Measurements from ENCODE around the gene CCDC102B. TPM values are rescaled to one million over a fixed set of nuclear protein-coding genes. Genes with fewer than 3 reads are reported as not detected.

Gene CCDC102B
- total and polyA plus RNA-seq, 2 of the 8 experiments (the other 6 are each of a cell fraction or from before 2014, with no cell fraction given) = 0.80 to 1.1 TPM

DNA sequence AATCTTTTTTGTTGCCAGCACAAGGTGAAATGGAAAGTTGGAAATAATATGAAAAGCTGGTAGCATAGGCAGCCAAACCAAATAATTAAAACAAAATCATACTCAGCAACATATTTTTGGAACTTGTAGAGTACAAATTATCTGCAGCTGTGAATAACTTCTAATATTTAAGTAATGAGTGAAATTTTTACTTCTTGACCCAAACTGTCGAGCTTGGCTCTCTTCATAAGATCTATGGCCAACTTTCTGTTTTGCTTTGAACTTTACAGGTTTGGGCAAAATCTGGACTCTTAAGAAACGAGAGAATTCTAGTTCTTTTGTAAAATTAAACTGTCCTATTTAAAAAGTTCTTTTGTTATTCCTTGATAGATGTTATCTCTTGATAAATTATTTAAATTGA lies 25.6 kb upstream of the CCDC102B start:
- no peaks in the 10 kb centered on the region for H3K79me1 ChIP-seq (ENCODE audit: low read depth, low read length)
- no peak overlapping the region for H3K27ac ChIP-seq (ENCODE audit: low read depth, low read length)
- H3K56ac ChIP-seq (replicated peaks; ENCODE audit: insufficient read length, low read depth, low read length) = no peak overlapping the region
- POLR2A ChIA-PET (ENCODE audit: partially characterized antibody) = no interaction called here
- H3K23me2 ChIP-seq (ENCODE audit: low read depth, low read length) = no peaks in the 10 kb centered on the region
- no peak overlapping the region for H2BK12ac ChIP-seq (ENCODE audit: low read depth, low read length)
- H4K91ac ChIP-seq (replicated peaks; ENCODE audit: insufficient read length, low read length) = no peak overlapping the region
- H3K9me3 ChIP-seq (ENCODE audit: insufficient read depth in 2 of 2, low read depth in 1 of 2, low read length in 1 of 2) = no peaks in the 10 kb centered on the region; a peak in 1 of 4 replicates
- H3K79me2 ChIP-seq (ENCODE audit: control insufficient read depth in 1 of 2, insufficient read depth in 2 of 2, low read length in 2 of 2) = no peaks in the 10 kb centered on the region
- WGBS, 2 experiments (ENCODE audit: extremely low coverage in 1 of 2, insufficient coverage in 1 of 2, insufficient read length in 1 of 2, insufficient replicate concordance in 2 of 2, low coverage in 1 of 2, low lambda C conversion rate in 2 of 2, missing lambda C conversion rate in 1 of 2) = 89% methylated on average over 2 of the region's 2 CpGs; no CpG with 5 or more reads in 1 of the 2 experiments
- H3K36me3 ChIP-seq (ENCODE audit: control insufficient read depth in 2 of 4, insufficient read depth in 4 of 4, low read length in 3 of 4) = no peaks in the 10 kb centered on the region
- H3K23ac ChIP-seq (ENCODE audit: insufficient read length) = no peak overlapping the region
- H3K4ac ChIP-seq (replicated peaks; ENCODE audit: insufficient read length, low read depth, low read length) = no peak overlapping the region
- no peak overlapping the region for H4K5ac ChIP-seq (ENCODE audit: insufficient read length, low read depth, low read length)
- no peak overlapping the region for H3K18ac ChIP-seq (ENCODE audit: extremely low read depth, low read length)
- no peak overlapping the region for H2AFZ ChIP-seq (ENCODE audit: low read length)
- no peaks in the 10 kb centered on the region for H4K20me1 ChIP-seq (replicated peaks in 1 of 2; ENCODE audit: control insufficient read depth in 1 of 2, insufficient read depth in 2 of 2, low read length in 2 of 2)
- H3K4me3 ChIP-seq (ENCODE audit: extremely low read depth in 1 of 4, insufficient read depth in 2 of 4, low read depth in 3 of 4, low read length in 4 of 4) = no peak overlapping the region
- no peak overlapping the region for H3K4me2 ChIP-seq (ENCODE audit: insufficient read depth in 1 of 2, low read depth in 2 of 2, low read length in 2 of 2)
- no peak overlapping the region for H2BK5ac ChIP-seq (ENCODE audit: low read depth, low read length)
- CTCF ChIA-PET (ENCODE audit: partially characterized antibody) = interaction anchor here (0.7 to 1.8 kb wide), 2 partner anchors 20 to 133 kb away, joined by 3 to 5 read pairs; no protein-coding TSS in a partner anchor
- no peak overlapping the region for H3K14ac ChIP-seq (ENCODE audit: insufficient read length)
- H2BK120ac ChIP-seq (replicated peaks; ENCODE audit: low read depth, low read length) = no peak overlapping the region
- H3K9ac ChIP-seq (replicated peaks in 1 of 4; ENCODE audit: extremely low read depth in 1 of 4, low read depth in 3 of 4, low read length in 3 of 4) = no peak overlapping the region
- H2BK20ac ChIP-seq (ENCODE audit: low read length) = no peak overlapping the region
- FAIRE-seq (no peak), DNase-seq (ENCODE audit: low read depth in 1 of 2, low spot score in 2 of 2) (no peak)
- no peak overlapping the region for H2BK15ac ChIP-seq (ENCODE audit: low read length)
- no peaks in the 10 kb centered on the region for H3K4me1 ChIP-seq (replicated peaks in 1 of 4; ENCODE audit: control insufficient read depth in 3 of 4, insufficient read depth in 4 of 4, low read length in 3 of 4)
- no peak overlapping the region for H4K8ac ChIP-seq (ENCODE audit: extremely low read depth, insufficient read depth, low read length)
- no peaks in the 10 kb centered on the region for H3K27me3 ChIP-seq (replicated peaks in 1 of 4; ENCODE audit: control insufficient read depth in 3 of 4, extremely low read depth in 1 of 4, insufficient read depth in 3 of 4, low read length in 3 of 4)
- H2AK5ac ChIP-seq (ENCODE audit: low read depth, low read length) = no peak overlapping the region
- TF ChIP-seq TBP (IDR thresholded peaks at IDR 0.05; ENCODE audit: low read depth, low read length) = no peak
- no peak for TF ChIP-seq MAFK (IDR thresholded peaks at IDR 0.05; ENCODE audit: low read depth, low read length)
- no peak for TF ChIP-seq SP1 (IDR thresholded peaks at IDR 0.05; ENCODE audit: low read depth, low read length)
- no peak for TF ChIP-seq EGR1 (IDR thresholded peaks at IDR 0.05; ENCODE audit: borderline replicate concordance, low read depth, low read length)
- no peak for TF ChIP-seq CEBPB (IDR thresholded peaks at IDR 0.05; ENCODE audit: low read depth, low read length)
- TF ChIP-seq SAP30 (IDR thresholded peaks at IDR 0.05; ENCODE audit: insufficient read depth, insufficient replicate concordance, low read length) = no peak
